HG02798 (cell line): ENCODE results near the gene SENP6.
"Not testable (repeated sequence)": the region's sequence is repeated elsewhere in the genome, so short reads cannot be mapped to it uniquely, and the experiment has no call there.

Experiments used
- ATAC-seq: cut with Tn5 transposase; IDR thresholded peaks from one replicate; pipeline ENCODE4 v1.9.1; 2021; ENCODE audit warnings: mild to moderate bottlenecking; ENCODE audit not compliant: unreplicated experiment, poor library complexity

The SENP6 gene

GRCh38 chr6:75601304-75602245 is at the start of gene SENP6:
Gene SENP6, plus strand, starts transcription at chr6:75601880. Its CDS starts 645 bp downstream, at chr6:75602525.
- ATAC-seq = peak; percentile 76

GRCh38 chr6:75556240-75556639 is 45.4 kb upstream of the SENP6 start:
- no peak for ATAC-seq

DNA sequence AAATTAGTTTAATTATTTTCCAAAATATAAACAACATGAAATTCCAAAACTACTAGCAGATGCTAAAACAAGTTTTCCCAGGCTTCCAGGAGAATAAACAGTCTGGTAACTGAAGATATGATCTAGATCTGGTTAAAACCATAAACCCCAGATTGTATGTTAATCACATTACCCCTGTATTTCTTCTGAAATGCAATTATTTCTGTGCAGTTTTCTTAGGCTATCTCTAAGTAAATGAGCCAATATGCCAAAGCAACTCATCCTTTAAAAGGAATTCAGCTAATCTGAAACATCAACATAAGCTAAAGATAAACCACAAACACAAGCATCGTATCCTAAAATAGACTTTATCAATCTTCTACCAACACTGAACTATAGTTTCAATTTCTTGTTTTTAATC is 44.6 kb upstream of the SENP6 start:
- ATAC-seq = no peak

DNA sequence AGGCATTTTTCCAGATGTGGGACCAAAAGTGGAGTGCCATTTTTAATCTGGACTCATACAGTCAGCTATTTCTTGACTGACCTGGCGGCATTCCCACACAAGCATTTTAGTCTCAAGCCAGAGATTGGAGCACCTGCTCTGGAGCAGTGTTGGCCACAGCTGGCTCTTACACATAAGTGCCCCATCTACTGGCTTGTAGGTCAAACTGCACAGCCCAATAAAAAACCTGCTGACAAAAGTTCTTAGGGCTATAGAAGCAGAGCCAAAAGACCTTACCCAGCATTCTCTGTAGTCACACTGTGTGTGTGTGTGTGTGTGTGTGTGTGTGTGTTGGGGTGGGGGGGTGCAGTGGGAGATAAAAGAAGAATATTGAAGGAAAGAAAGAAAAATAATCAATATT is 38.6 kb upstream of the SENP6 start:
- peak; percentile 96 for ATAC-seq

- ATAC-seq = no peak
Observed at GRCh38 chr6:75566137-75566767, 35.4 kb upstream of the SENP6 start.

DNA sequence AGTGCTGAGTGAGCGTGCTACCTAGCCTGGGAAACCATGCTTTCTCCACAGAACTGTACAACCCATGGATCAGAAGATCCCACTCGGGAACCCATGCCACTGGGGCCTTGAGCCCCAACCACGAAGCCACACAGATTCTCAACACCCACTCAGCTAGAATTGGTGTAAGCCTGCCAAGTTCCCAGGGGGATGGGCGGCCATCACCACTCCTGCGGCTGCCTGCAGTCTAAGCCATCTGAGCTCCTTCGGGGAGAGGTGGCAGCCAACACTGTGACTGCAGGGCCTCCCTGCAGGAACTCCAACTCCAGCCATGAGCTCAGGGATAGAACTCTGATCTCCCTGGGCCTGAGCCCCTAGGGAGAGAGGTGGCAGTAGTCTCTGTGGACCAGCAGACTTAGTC is 33.6 kb upstream of the SENP6 start:
- no peak for ATAC-seq

- no peak for ATAC-seq
Observed at GRCh38 chr6:75568965-75569364, 32.7 kb upstream of the SENP6 start.

GRCh38 chr6:75570671-75571070 is 31.0 kb upstream of the SENP6 start:
- ATAC-seq = not testable (repeated sequence)

- no peak for ATAC-seq
Observed at GRCh38 chr6:75572072-75572471, 29.6 kb upstream of the SENP6 start.

- ATAC-seq = peak; percentile 73
Observed at GRCh38 chr6:75579951-75580350, 21.7 kb upstream of the SENP6 start.

- ATAC-seq = no peak
Observed at GRCh38 chr6:75581231-75581630, 20.4 kb upstream of the SENP6 start.

GRCh38 chr6:75584552-75584951 is 17.1 kb upstream of the SENP6 start:
- not testable (repeated sequence) for ATAC-seq

- ATAC-seq = no peak
Observed at GRCh38 chr6:75588948-75589347, 12.7 kb upstream of the SENP6 start.

DNA sequence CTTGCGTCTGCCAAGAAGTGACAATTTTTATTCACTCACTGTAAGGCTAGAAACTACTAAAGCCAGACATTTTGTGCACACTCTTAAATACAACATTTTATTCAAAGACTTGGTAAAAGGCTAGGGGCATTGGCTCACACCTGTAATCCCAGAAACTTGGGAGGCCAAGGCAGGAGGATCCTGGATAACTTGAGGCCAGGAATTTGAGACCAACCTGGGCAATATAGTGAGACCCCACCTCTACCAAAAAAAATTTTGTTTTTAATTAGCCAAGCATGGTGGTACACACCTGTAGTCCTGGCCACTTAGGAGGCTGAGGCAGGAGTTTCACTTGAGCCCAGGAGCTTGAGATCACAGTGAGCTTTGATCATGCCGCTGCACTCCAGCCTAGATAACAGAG is 11.3 kb upstream of the SENP6 start:
- ATAC-seq = no peak

DNA sequence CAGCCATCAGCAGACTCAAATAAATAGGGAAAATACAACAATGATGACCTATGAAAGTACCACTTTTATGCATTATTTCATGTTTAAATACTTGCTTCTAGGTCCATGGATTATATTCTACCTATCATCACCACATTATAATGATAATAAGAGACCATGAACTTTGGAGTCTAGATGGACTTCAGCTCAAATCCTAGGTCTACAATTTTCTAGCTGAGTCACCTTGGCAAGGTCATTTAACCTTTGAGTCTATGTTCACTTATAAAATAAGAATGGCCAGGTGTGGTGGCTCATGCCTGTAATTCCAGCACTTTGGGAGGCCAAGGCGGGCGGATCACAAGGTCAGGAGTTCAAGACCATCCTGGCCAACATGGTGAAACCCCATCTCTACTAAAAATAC is 5.3 kb upstream of the SENP6 start:
- not testable (repeated sequence) for ATAC-seq

DNA sequence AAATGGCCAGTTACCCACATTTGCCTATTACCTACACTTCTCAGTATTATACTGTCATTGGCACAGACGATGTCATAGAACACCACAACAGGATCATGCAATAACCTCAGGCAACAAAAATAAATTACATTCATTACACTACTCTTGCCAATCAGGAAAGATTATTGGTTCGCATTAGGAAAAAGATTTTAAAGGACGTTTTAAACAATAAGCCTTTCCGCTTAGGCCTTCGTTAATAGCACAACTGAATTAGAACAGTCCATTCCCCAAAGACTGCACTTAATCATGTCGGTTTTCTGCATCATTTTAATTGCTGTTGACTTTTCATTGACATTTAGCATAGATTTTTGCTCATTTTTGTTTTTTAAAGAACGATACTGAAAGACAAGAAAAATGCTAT is 912 bp upstream of the SENP6 start:
- ATAC-seq = no peak

DNA sequence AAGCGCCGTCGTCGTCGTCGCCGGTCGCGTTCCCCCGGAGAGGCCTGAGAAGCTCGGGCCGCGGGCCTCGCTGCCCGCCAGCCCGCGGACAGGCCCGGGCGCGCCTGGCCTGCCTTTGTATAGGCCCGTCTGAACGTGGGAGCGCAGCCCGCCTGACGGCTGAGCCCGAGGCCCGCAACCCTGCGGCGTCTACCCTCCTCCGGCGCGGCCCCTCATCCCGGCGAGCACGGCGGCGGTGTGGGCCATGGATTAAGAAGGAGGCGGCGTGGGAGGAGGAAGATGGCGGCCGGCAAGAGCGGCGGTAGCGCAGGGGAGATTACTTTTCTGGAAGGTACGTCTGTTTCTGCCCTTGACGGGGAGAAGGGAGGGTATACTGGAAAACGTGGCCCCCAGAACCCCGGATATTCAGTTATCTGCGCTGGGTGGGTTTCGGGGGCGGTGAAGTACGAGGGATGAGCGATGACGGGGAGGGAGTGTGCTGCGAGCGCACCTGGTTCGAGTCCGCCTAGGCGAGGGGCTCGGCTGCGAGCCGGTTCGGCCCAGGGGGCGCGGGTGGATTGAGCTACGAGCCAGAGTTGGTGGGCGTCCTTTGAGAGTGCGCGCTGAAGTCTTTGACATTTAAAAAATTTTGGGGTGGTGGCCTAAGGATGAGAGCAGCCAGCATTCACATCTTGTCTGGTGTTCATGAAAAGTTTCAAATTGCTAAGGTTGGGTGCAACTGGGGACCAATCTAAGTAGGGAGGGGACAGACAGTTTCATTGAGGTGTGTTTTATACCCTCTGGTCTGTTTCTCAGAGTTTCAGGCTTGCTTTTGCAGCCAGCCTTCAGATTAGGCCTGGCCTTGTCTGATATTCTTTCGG is 796 bp downstream of the SENP6 start:
- peak; percentile 36 for ATAC-seq

DNA sequence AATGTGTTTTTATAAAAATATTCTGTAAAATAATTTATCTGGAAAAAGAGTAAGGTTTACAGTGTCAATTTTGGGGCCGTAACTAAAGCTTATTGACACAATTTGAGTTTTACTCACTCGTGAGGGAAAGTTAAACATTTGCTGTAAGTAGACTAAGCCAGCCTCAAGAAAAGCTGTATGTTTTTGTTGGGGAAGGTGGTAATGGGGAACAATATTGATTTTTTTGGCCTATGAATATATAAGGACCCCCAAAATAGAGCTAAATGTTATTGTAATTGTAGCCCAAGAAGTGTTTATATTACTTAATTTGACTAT is 1.4 kb downstream of the SENP6 start:
- no peak for ATAC-seq

- ATAC-seq = no peak
Observed at GRCh38 chr6:75604294-75604693, 2.6 kb downstream of the SENP6 start.

- ATAC-seq = no peak
Observed at GRCh38 chr6:75605635-75606034, 4.0 kb downstream of the SENP6 start.

- no peak for ATAC-seq
Observed at GRCh38 chr6:75608304-75608703, 6.6 kb downstream of the SENP6 start.
